NCI-H748 (cell line): ENCODE results near the gene FIZ1.

Experiments
- DNase-seq: peaks from one replicate; lab custom pipeline; 2025; ENCODE audit not compliant: unreplicated experiment; lab: John Stamatoyannopoulos, UW

FIZ1 gene

GRCh38 chr19:55544014-55544413 is 55.3 kb downstream of the FIZ1 start:
- no peak for DNase-seq

DNA sequence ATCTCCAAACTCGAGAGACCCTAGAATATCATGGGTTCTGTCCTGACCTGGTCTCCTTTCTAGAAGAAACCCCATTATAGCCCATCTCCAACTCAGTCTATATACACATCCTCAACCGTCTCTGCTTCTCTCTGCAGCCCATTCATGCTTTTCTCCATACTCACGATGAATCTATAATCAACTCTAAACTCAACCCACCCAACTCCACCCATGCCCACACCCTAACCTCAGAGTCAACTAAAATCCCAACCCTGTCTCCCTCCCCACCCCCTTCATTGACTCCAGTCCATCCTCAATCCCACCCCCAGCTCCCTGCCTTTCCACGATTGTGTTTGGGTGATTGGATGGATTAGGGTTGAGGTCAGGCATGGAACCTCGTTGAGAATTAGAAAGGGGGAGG is 55.8 kb downstream of the FIZ1 start:
- DNase-seq, result no peak

DNA sequence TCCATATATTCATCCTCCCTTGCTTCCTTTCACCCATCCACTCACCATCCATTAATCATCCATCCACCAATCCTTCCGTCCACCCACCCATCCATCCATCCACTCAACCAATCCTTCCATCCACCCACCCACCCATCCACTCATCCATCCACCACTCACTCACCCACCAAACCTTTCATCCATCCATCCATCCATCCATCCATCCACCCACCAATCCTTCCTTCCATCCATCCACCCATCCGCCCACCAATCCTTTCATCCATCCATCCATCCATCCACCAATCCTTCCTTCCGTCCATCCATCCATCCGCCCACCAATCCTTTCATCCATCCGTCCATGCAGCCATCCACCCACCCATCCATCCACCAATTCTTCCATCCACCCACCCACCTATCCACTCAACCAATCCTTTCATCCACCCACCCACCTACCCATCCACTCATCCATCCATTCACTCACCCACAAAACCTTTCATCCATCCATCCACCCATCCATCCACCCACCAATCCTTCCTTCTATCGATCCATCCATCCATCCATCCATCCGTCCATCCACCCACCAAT is 56.9 kb downstream of the FIZ1 start:
- DNase-seq, result no peak
